Esophagus squamous epithelium (tissue), 5 donors: ENCODE results near the gene CMTM7. TPM values are rescaled to one million over a fixed set of nuclear protein-coding genes. Genes with fewer than 3 reads are reported as not detected.

Experiments used
- DNase-seq: peaks from one replicate; lab custom pipeline; 2025; lab: John Stamatoyannopoulos, UW
- H3K27ac ChIP-seq, 4 donors: fragments of 200-600 bp; sonication (generic); one replicate each; pipeline ENCODE4 v1.5.1; 2016 to 2019; ENCODE audit warnings: mild to moderate bottlenecking in 1 of 4
- H3K27me3 ChIP-seq, 4 donors: fragments of 200-600 bp; sonication (generic); 1 replicate in 3 of 4; 2 replicates in 1 of 4; pipeline versions ENCODE4 v1.5.1 to v1.6.0; 2017 to 2021; ENCODE audit warnings: antibody characterized with exemption in 1 of 4
- H3K36me3 ChIP-seq, 3 donors: fragments of 200-600 bp; sonication (generic); one replicate each; pipeline ENCODE4 v1.5.1; 2016 to 2019
- H3K4me1 ChIP-seq, 3 donors: fragments of 200-600 bp; sonication (generic); one replicate each; pipeline ENCODE4 v1.5.1; 2017 to 2019
- H3K4me3 ChIP-seq, 4 donors: fragments of 200-600 bp; sonication (generic); 1 replicate in 3 of 4; 2 replicates in 1 of 4; pipeline ENCODE4 v1.5.1; 2016 to 2019; ENCODE audit warnings: mild to moderate bottlenecking in 2 of 4, moderate library complexity in 1 of 4
- H3K9me3 ChIP-seq, 3 donors: fragments of 200-600 bp; sonication (generic); one replicate each; pipeline ENCODE4 v1.5.1; 2016 to 2019
- POLR2A ChIP-seq, 4 donors: fragments of 450-650 bp; IDR thresholded peaks; one replicate each; pipeline ENCODE4 v1.6.1; 2017; ENCODE audit warnings: antibody characterized with exemption in 4 of 4, mild to moderate bottlenecking in 4 of 4, moderate library complexity in 3 of 4
- WGBS, 2 donors: methylation state at CpG; one replicate each; pipeline ENCODE4 v1.1.5; 2018; 5-methylcytosine and 5-hydroxymethylcytosine counted together
- intact Hi-C: fragments of 100-400 bp; cut with DNase I; formaldehyde crosslinking; loops from one replicate; pipeline ENCODE4 v1.15.0; 2022
- total RNA-seq, 4 donors: library from RNA; depleted of rRNA; stranded (reverse); fragments of >200 nt; gene quantifications; one replicate each; pipeline ENCODE4 v1.1.0, GENCODE V29; 2016
- TF ChIP-seq, protein P1 (sequence below), 6 experiments: fragments of 450-650 bp in 4 of 6; fragments of 200-600 bp in 2 of 6; sonication (generic) in 2 of 6; IDR thresholded peaks; one replicate each; pipeline ENCODE4 v1.5.1; 2016 to 2019; ENCODE audit warnings: antibody characterized with exemption in 6 of 6, mild to moderate bottlenecking in 4 of 6, moderate library complexity in 4 of 6
- donor health status: DM: yes; HTN: yes; CAD: no.

The CMTM7 gene
- total RNA-seq, 4 donors from 2014 or later: 0.35 to 6.7 (median 3.0) TPM; not detected in 1

DNA sequence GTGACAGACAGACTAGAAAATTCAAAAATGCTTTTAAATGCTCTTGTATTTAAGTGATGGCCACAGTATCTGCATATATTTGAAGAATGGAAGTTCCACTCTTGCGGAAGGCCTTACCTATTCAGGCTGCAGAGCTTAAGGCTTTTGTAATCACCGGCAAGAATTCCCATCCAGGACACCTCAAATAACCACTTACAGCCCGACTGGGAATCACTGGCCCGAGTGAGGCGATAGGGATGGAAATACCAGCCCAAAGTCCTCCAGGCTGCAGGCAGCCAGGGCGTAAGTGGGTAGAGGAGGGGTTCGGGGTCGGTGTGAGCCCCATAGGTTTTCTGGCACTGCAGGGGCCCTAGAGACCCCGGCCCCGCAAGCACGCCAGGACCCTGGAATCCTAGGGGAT lies 9.5 kb downstream of the CMTM7 start:
- peaks cover 0 to 98% (median 0%) of the 10 kb centered on the region in 4 donors for H3K27me3 ChIP-seq
- no peak for TF ChIP-seq POLR2A (IDR thresholded peaks at IDR 0.05)
- TF ChIP-seq, protein P1, sequence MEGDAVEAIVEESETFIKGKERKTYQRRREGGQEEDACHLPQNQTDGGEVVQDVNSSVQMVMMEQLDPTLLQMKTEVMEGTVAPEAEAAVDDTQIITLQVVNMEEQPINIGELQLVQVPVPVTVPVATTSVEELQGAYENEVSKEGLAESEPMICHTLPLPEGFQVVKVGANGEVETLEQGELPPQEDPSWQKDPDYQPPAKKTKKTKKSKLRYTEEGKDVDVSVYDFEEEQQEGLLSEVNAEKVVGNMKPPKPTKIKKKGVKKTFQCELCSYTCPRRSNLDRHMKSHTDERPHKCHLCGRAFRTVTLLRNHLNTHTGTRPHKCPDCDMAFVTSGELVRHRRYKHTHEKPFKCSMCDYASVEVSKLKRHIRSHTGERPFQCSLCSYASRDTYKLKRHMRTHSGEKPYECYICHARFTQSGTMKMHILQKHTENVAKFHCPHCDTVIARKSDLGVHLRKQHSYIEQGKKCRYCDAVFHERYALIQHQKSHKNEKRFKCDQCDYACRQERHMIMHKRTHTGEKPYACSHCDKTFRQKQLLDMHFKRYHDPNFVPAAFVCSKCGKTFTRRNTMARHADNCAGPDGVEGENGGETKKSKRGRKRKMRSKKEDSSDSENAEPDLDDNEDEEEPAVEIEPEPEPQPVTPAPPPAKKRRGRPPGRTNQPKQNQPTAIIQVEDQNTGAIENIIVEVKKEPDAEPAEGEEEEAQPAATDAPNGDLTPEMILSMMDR (IDR thresholded peaks at IDR 0.05): no peak
- no peaks in the 10 kb centered on the region for H3K9me3 ChIP-seq
- peaks cover 8 to 56% (median 18%) of the 10 kb centered on the region in 3 donors for H3K4me1 ChIP-seq
- intact Hi-C loops: no loop called here
- H3K27ac ChIP-seq: peak overlapping the region; percentile 72 to 84 (median 80)
- WGBS, 2 donors: 25 to 31% methylated on average over 6 to 10 of the region's 11 CpGs
- DNase-seq: no peak
- peak overlapping the region; percentile 30 to 64 (median 44) for H3K4me3 ChIP-seq
- H3K36me3 ChIP-seq: no peaks in the 10 kb centered on the region

DNA sequence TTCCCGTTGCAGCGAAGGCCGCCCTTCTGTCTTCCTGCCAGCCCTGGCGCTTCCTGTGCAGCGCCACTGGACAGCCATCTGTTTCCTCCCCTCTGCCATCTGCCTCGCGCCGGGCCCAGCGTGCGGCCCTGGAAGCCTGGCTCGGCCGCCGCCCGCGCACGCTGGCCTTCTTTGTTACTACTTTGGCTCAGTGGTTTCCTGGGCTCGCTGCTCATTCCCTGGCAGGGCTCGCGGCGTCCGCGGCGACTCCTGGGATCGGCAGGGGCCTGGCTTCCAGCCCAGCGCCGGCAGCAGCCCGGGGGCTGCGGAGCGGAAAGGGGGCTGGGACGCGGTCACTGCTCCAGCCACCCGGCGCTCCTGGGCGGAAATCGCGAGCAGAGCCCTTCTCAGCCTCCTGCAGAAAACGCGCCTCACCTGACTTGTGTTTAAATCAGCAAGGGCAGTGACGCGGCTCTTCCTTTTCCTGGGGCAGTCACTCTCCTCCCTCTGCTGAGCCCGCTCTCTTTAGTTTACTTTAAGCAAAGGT lies 10.0 kb downstream of the CMTM7 start:
- WGBS, 2 donors: 2 to 6% methylated on average over 7 to 10 of the region's 41 CpGs
- H3K27me3 ChIP-seq: peaks cover 0 to 96% (median 0%) of the 10 kb centered on the region in 4 donors

DNA sequence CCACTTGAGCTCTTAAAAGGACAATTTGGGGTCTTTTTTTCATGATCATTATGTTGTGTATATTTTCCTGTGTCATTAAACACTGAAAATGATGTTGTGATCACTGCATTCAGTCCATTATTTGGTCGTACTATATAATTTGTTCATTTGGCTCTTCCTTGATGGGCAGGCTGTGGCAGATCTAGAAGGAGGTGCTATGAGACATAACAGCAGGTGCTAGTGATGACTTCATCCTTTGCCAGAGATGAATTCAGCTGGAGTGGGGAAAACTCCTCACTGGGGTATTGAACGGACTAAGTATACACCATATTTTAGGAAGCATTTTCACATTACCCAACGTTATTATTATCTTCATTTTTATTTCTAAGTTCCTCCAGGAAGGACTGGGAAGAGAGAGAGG lies 12.0 kb downstream of the CMTM7 start:
- Histone ChIP-seq H3K4me3 (no peak overlapping the region), H3K9me3 (no peaks in the 10 kb centered on the region), H3K36me3 (no peaks in the 10 kb centered on the region), H3K27ac (peak overlapping the region in 1 of 4 donors; percentile 84), H3K4me1 (peaks cover 8 to 72% (median 33%) of the 10 kb centered on the region in 3 donors), H3K27me3 (peaks cover 0 to 91% (median 0%) of the 10 kb centered on the region in 4 donors)
- 38 to 52% methylated on average over 3 of the region's 3 CpGs for WGBS, 2 donors
- TF ChIP-seq POLR2A (IDR thresholded peaks at IDR 0.05): no peak
- no peak for DNase-seq
- intact Hi-C loops: no loop called here

More for the DNA sequence above, 10.0 kb downstream of the CMTM7 start:
- Histone ChIP-seq H3K9me3 (no peaks in the 10 kb centered on the region), H3K4me1 (peaks cover 8 to 60% (median 22%) of the 10 kb centered on the region in 3 donors), H3K27ac (peak overlapping the region; percentile 72 to 84 (median 80)), H3K4me3 (peak overlapping the region; percentile 30 to 64 (median 44)), H3K36me3 (no peaks in the 10 kb centered on the region)
- TF ChIP-seq POLR2A (IDR thresholded peaks at IDR 0.05): peak in 1 of 4 donors; percentile 46
- TF ChIP-seq, protein P1 (IDR thresholded peaks at IDR 0.05): peak in 1 of 6 experiments; percentile 3
- intact Hi-C loops: no loop called here
- DNase-seq: peak; percentile 46

DNA sequence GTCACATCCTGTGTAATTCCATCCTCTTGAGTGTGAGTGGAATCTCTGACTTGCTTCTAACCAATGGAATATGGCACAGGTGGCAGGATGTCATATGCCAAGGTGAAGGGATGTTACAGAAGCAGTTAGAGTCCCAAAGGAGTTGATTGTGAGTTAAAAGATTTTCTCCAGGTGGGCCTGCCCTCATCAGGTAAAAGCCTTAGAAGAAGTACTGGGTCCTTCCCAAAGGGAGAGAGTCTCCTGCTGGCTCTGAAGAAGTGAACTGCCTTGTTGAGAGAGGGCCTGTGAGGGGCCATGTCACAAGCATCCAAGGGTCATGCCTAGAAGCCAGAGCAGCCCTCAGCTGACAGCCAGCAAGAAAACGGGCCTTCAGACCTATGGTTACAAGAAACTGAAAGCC lies 13.1 kb downstream of the CMTM7 start:
- DNase-seq: no peak
- peaks cover 0 to 91% (median 0%) of the 10 kb centered on the region in 4 donors for H3K27me3 ChIP-seq
- H3K4me1 ChIP-seq: peaks cover 8 to 66% (median 33%) of the 10 kb centered on the region in 3 donors
- TF ChIP-seq, protein P1 (IDR thresholded peaks at IDR 0.05): no peak
- TF ChIP-seq POLR2A (IDR thresholded peaks at IDR 0.05): no peak
- WGBS, 2 donors: 63 to 67% methylated on average over 1 of the region's 1 CpG
- no peak overlapping the region for H3K27ac ChIP-seq
- no peak overlapping the region for H3K4me3 ChIP-seq
- no peaks in the 10 kb centered on the region for H3K36me3 ChIP-seq
- no peaks in the 10 kb centered on the region for H3K9me3 ChIP-seq
- intact Hi-C loops: no loop called here

DNA sequence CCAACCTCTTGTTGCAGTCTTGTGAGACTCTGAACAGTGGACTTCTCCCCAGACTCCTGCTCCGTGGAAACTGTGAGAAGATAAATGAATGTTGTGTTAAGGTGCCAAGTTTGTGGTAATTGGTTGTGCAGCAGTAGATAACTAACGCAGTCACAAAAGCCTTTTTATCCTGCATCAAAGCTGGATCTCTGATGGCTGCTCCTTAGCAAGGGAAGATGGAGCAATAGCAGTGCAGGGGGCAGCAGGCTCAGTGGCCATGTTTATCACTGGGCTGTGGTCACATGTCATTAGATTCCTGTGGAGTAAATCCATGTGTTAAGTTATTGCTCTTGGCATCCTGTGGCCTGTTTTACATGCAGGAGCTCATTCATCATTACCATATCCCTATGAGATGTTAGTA lies 13.5 kb downstream of the CMTM7 start:
- peaks cover 0 to 91% (median 0%) of the 10 kb centered on the region in 4 donors for H3K27me3 ChIP-seq
- DNase-seq: no peak
- peaks cover 8 to 62% (median 33%) of the 10 kb centered on the region in 3 donors for H3K4me1 ChIP-seq
- no peaks in the 10 kb centered on the region for H3K36me3 ChIP-seq
- intact Hi-C loops: no loop called here
- WGBS, 2 donors: 47 to 53% methylated on average over 2 of the region's 2 CpGs
- H3K9me3 ChIP-seq: no peaks in the 10 kb centered on the region
- H3K27ac ChIP-seq: no peak overlapping the region
- no peak overlapping the region for H3K4me3 ChIP-seq
- TF ChIP-seq, protein P1 (IDR thresholded peaks at IDR 0.05): no peak
- no peak for TF ChIP-seq POLR2A (IDR thresholded peaks at IDR 0.05)
